H9 (cell line): Measurements from ENCODE around the gene SNX15. TPM values are rescaled to one million over a fixed set of nuclear protein-coding genes. Genes with fewer than 3 reads are reported as not detected.

ENCODE experiments used
- DNase-seq: peaks from one replicate; pipeline ENCODE4 v3.0.0-alpha.2; 2017
- H2AFZ ChIP-seq: one replicate; pipeline ENCODE4 v1.6.1; 2013; ENCODE audit warnings: mild to moderate bottlenecking, low read length, control low read depth, moderate library complexity
- H2AK5ac ChIP-seq: 2 replicates; pipeline ENCODE4 v1.6.1; 2013; ENCODE audit warnings: low read length, control low read depth, mixed read lengths; ENCODE audit not compliant: insufficient read length
- H2BK120ac ChIP-seq: one replicate; pipeline ENCODE4 v1.6.1; 2013; ENCODE audit warnings: low read depth, mild to moderate bottlenecking, low read length, control low read depth, inconsistent platforms; ENCODE audit not compliant: poor library complexity, severe bottlenecking
- H2BK12ac ChIP-seq: 2 replicates; pipeline ENCODE4 v1.6.1; 2013; ENCODE audit warnings: low read length, control low read depth, mixed read lengths, low read depth; ENCODE audit not compliant: insufficient read length
- H2BK15ac ChIP-seq: 2 replicates; pipeline ENCODE4 v1.6.1; 2013; ENCODE audit warnings: low read depth, low read length, control low read depth
- H2BK20ac ChIP-seq: one replicate; pipeline ENCODE4 v1.6.1; 2013; ENCODE audit warnings: low read depth, mild to moderate bottlenecking, low read length, control low read depth, inconsistent platforms; ENCODE audit not compliant: poor library complexity, severe bottlenecking
- H2BK5ac ChIP-seq: 2 replicates; pipeline ENCODE4 v1.6.1; 2013; ENCODE audit warnings: low read length, control low read depth, mixed read lengths; ENCODE audit not compliant: insufficient read length
- H3K14ac ChIP-seq: 2 replicates; pipeline ENCODE4 v1.6.1; 2013; ENCODE audit warnings: low read length, control low read depth; ENCODE audit not compliant: insufficient read depth
- H3K18ac ChIP-seq: 2 replicates; pipeline ENCODE4 v1.6.1; 2013; ENCODE audit warnings: low read depth, mild to moderate bottlenecking, mixed read lengths, low read length, control low read depth; ENCODE audit not compliant: insufficient read length
- H3K23ac ChIP-seq: 2 replicates; pipeline ENCODE4 v1.6.1; 2013; ENCODE audit warnings: low read length, control low read depth, mixed read lengths, low read depth; ENCODE audit not compliant: insufficient read length
- H3K23me2 ChIP-seq: 2 replicates; pipeline ENCODE4 v1.6.1; 2013; ENCODE audit warnings: low read depth, mild to moderate bottlenecking, mixed read lengths, low read length, control low read depth; ENCODE audit not compliant: insufficient read length, poor library complexity, severe bottlenecking
- H3K27ac ChIP-seq: 2 replicates; pipeline ENCODE4 v1.5.1; 2013; ENCODE audit warnings: low read length, control low read depth, mixed read lengths, low read depth; ENCODE audit not compliant: insufficient read length
- H3K27me3 ChIP-seq: 2 replicates; pipeline ENCODE4 v1.6.1; 2013; ENCODE audit warnings: low read length, control low read depth, inconsistent platforms; ENCODE audit not compliant: insufficient read depth
- H3K4ac ChIP-seq: 2 replicates; pipeline ENCODE4 v1.6.1; 2013; ENCODE audit warnings: low read depth, mild to moderate bottlenecking, control low read depth, inconsistent platforms, low read length, moderate library complexity
- H3K4me1 ChIP-seq: 2 replicates; pipeline ENCODE4 v1.6.1; 2013; ENCODE audit warnings: low read length, control low read depth, inconsistent platforms; ENCODE audit not compliant: insufficient read depth
- H3K4me2 ChIP-seq: 2 replicates; pipeline ENCODE4 v1.6.1; 2013; ENCODE audit warnings: low read length, control low read depth, mixed read lengths; ENCODE audit not compliant: insufficient read length, insufficient read depth
- H3K56ac ChIP-seq: 2 replicates; pipeline ENCODE4 v1.6.1; 2013; ENCODE audit warnings: low read depth, mild to moderate bottlenecking, mixed read lengths, low read length, control low read depth; ENCODE audit not compliant: insufficient read length
- H3K79me1 ChIP-seq: 2 replicates; pipeline ENCODE4 v1.6.1; 2013; ENCODE audit warnings: low read depth, mild to moderate bottlenecking, moderate library complexity, low read length, control low read depth, inconsistent platforms; ENCODE audit not compliant: insufficient read depth, poor library complexity, severe bottlenecking
- H3K79me2 ChIP-seq: 2 replicates; pipeline ENCODE4 v1.6.1; 2013; ENCODE audit warnings: low read length, control low read depth, inconsistent platforms; ENCODE audit not compliant: insufficient read depth
- H3K9ac ChIP-seq: 2 replicates; pipeline ENCODE4 v1.6.1; 2013; ENCODE audit warnings: low read length, control low read depth, mixed read lengths; ENCODE audit not compliant: insufficient read length; ENCODE audit errors: extremely low read depth
- H3K9me3 ChIP-seq: one replicate; pipeline ENCODE4 v1.6.1; 2013; ENCODE audit warnings: low read depth, low read length, inconsistent platforms; ENCODE audit not compliant: control insufficient read depth
- H3T11ph ChIP-seq: one replicate; pipeline ENCODE4 v1.6.1; 2013; ENCODE audit warnings: mild to moderate bottlenecking, low read length, control low read depth, inconsistent platforms
- H4K20me1 ChIP-seq: one replicate; pipeline ENCODE4 v1.6.1; 2013; ENCODE audit not compliant: control insufficient read depth, insufficient read length, insufficient read depth
- H4K5ac ChIP-seq: 2 replicates; pipeline ENCODE4 v1.6.1; 2013; ENCODE audit warnings: low read depth, mild to moderate bottlenecking, mixed read lengths, low read length, control low read depth; ENCODE audit not compliant: insufficient read length
- H4K8ac ChIP-seq: replicated peaks from 2 replicates; pipeline ENCODE4 v1.6.1; 2013; ENCODE audit warnings: low read length, control low read depth, mixed read lengths, low read depth; ENCODE audit not compliant: insufficient read length
- H4K91ac ChIP-seq: 2 replicates; pipeline ENCODE4 v1.6.1; 2013; ENCODE audit warnings: low read depth, mild to moderate bottlenecking, moderate library complexity, mixed read lengths, low read length, control low read depth; ENCODE audit not compliant: insufficient read length
- H3K27ac Mint-ChIP-seq, 3 experiments: 2 replicates in 2 of 3; 3 replicates in 1 of 3; pipeline ENCODE4 v1.8.0; 2020 to 2021; ENCODE audit warnings: mixed read lengths in 3 of 3, mild to moderate bottlenecking in 1 of 3, moderate library complexity in 1 of 3
- H3K27me3 Mint-ChIP-seq: 2 replicates; pipeline ENCODE4 v1.8.0; 2021; ENCODE audit warnings: low read depth, mild to moderate bottlenecking, moderate library complexity, mixed read lengths
- H3K36me3 Mint-ChIP-seq, 3 experiments: 2 replicates in 2 of 3; 3 replicates in 1 of 3; pipeline ENCODE4 v1.8.0; 2020 to 2021; ENCODE audit warnings: low read depth in 3 of 3, mixed read lengths in 3 of 3; ENCODE audit not compliant: insufficient read depth in 1 of 3
- H3K4me1 Mint-ChIP-seq, 2 experiments: 2 replicates each; pipeline ENCODE4 v1.8.0; 2020; ENCODE audit warnings: mixed read lengths in 2 of 2
- H3K4me3 Mint-ChIP-seq, 2 experiments: 2 replicates in 1 of 2; 3 replicates in 1 of 2; pipeline ENCODE4 v1.8.0; 2020 to 2021; ENCODE audit warnings: mild to moderate bottlenecking in 2 of 2, mixed read lengths in 2 of 2, moderate library complexity in 1 of 2
- H3K9me3 Mint-ChIP-seq, 2 experiments: 2 replicates in 1 of 2; 3 replicates in 1 of 2; pipeline ENCODE4 v1.8.0; 2020; ENCODE audit warnings: mild to moderate bottlenecking in 2 of 2, mixed read lengths in 2 of 2, moderate library complexity in 1 of 2
- CTCF ChIP-seq: fragments of 200-600 bp; sonication (generic); conservative IDR thresholded peaks from 3 replicates; pipeline ENCODE4 v1.8.0; 2021; ENCODE audit warnings: antibody characterized with exemption, mild to moderate bottlenecking
- WGBS: extraction: QIAGEN DNeasy Blood & Tissue Kit; methylation state at CpG from one replicate; pipeline ENCODE4 v1.1.7; 2013; ENCODE audit warnings: missing lambda C conversion rate, low lambda C conversion rate, mixed read lengths; ENCODE audit not compliant: insufficient read length; ENCODE audit errors: extremely low coverage; 5-methylcytosine and 5-hydroxymethylcytosine counted together
- total RNA-seq: library from RNA; stranded (reverse); gene quantifications from 2 replicates; pipeline ENCODE4 v1.2.1, GENCODE V29; 2021

Gene SNX15
- total RNA-seq, 1 experiment from 2014 or later: 24.3 TPM

GRCh38 chr11:65055538-65055937 is 28.3 kb downstream of the SNX15 start:
- no peak overlapping the region for H2BK12ac ChIP-seq
- H3K27ac ChIP-seq: no peak overlapping the region
- H2BK20ac ChIP-seq: no peak overlapping the region
- no peaks in the 10 kb centered on the region for H3K4me1 ChIP-seq
- H2AFZ ChIP-seq: no peak overlapping the region
- no peak overlapping the region for H3T11ph ChIP-seq
- H3K79me1 ChIP-seq: no peaks in the 10 kb centered on the region
- no peaks in the 10 kb centered on the region for H3K23me2 ChIP-seq
- no peak overlapping the region for H2BK5ac ChIP-seq
- WGBS: no CpG with 5 or more reads among the region's 1 CpG
- H3K27me3 Mint-ChIP-seq: peaks cover 11% of the 10 kb centered on the region
- H3K79me2 ChIP-seq: no peaks in the 10 kb centered on the region
- DNase-seq: no peak
- no peak overlapping the region for H3K56ac ChIP-seq
- H3K36me3 Mint-ChIP-seq: no peaks in the 10 kb centered on the region
- no peak overlapping the region for H2AK5ac ChIP-seq
- no peak overlapping the region for H3K4me3 Mint-ChIP-seq
- H2BK15ac ChIP-seq: no peak overlapping the region
- no peak overlapping the region for H3K23ac ChIP-seq
- no peak for TF ChIP-seq CTCF
- no peak overlapping the region for H3K14ac ChIP-seq
- no peak overlapping the region for H4K5ac ChIP-seq
- no peak overlapping the region for H3K27ac Mint-ChIP-seq
- no peak overlapping the region for H4K8ac ChIP-seq
- no peak overlapping the region for H3K4me2 ChIP-seq
- H3K9ac ChIP-seq: no peak overlapping the region
- H4K91ac ChIP-seq: no peak overlapping the region
- no peak overlapping the region for H2BK120ac ChIP-seq
- H4K20me1 ChIP-seq: no peaks in the 10 kb centered on the region
- H3K27me3 ChIP-seq: no peaks in the 10 kb centered on the region
- H3K9me3 ChIP-seq: no peaks in the 10 kb centered on the region
- no peak overlapping the region for H3K4ac ChIP-seq
- H3K4me1 Mint-ChIP-seq: no peaks in the 10 kb centered on the region
- H3K18ac ChIP-seq: no peak overlapping the region
- H3K9me3 Mint-ChIP-seq: no peaks in the 10 kb centered on the region; a peak in 1 of 5 replicates
